H1 (cell line): Measurements from ENCODE around the gene TRAPPC2. TPM values are rescaled to one million over a fixed set of nuclear protein-coding genes. Genes with fewer than 3 reads are reported as not detected.
"Not testable (repeated sequence)": the region's sequence is repeated elsewhere in the genome, so short reads cannot be mapped to it uniquely, and the experiment has no call there.

ENCODE experiments used
- CTCF ChIA-PET: fragments of 300-600 bp; sonication (Branson Sonifier 250); formaldehyde crosslinking; loops from one replicate; lab custom pipeline; 2021; ENCODE audit not compliant: partially characterized antibody; lab: Charles Lee
- POLR2A ChIA-PET: fragments of 300-600 bp; sonication (Branson Sonifier 250); formaldehyde crosslinking; loops from one replicate; lab custom pipeline; 2021; ENCODE audit warnings: inconsistent platforms; ENCODE audit not compliant: partially characterized antibody; lab: Charles Lee
- DNase-seq, 2 experiments: peaks; one replicate each; pipeline versions ENCODE4 v3.0.0 to v3.0.0-alpha.2; 2010 to 2022; ENCODE audit warnings: low spot score in 2 of 2, low read depth in 1 of 2, mixed read lengths in 1 of 2
- FAIRE-seq: peaks from 2 replicates; lab custom pipeline; 2011; peaks lifted over from hg19 to GRCh38; lab: Jason Lieb, UNC
- H2AFZ ChIP-seq: 2 replicates; pipeline ENCODE4 v1.8.1; 2012; ENCODE audit warnings: low read length, inconsistent platforms
- H2AK5ac ChIP-seq: 2 replicates; pipeline ENCODE4 v1.6.1; 2013; ENCODE audit warnings: low read depth, low read length
- H2BK120ac ChIP-seq: replicated peaks from 2 replicates; pipeline ENCODE3; 2013; ENCODE audit warnings: low read depth, low read length, inconsistent platforms
- H2BK12ac ChIP-seq: 2 replicates; pipeline ENCODE4 v1.6.1; 2013; ENCODE audit warnings: low read depth, low read length
- H2BK15ac ChIP-seq: 2 replicates; pipeline ENCODE4 v1.6.1; 2013; ENCODE audit warnings: low read length
- H2BK20ac ChIP-seq: 2 replicates; pipeline ENCODE4 v1.6.1; 2013; ENCODE audit warnings: low read length
- H2BK5ac ChIP-seq: 2 replicates; pipeline ENCODE4 v1.6.1; 2013; ENCODE audit warnings: low read depth, low read length
- H3K14ac ChIP-seq: 2 replicates; pipeline ENCODE4 v1.6.1; 2013; ENCODE audit warnings: inconsistent platforms; ENCODE audit not compliant: insufficient read length
- H3K18ac ChIP-seq: 2 replicates; pipeline ENCODE4 v1.6.1; 2013; ENCODE audit warnings: low read length; ENCODE audit errors: extremely low read depth
- H3K23ac ChIP-seq: 2 replicates; pipeline ENCODE4 v1.6.1; 2013; ENCODE audit warnings: inconsistent platforms; ENCODE audit not compliant: insufficient read length
- H3K23me2 ChIP-seq: 2 replicates; pipeline ENCODE4 v1.6.1; 2013; ENCODE audit warnings: low read depth, low read length
- H3K27ac ChIP-seq: 2 replicates; pipeline ENCODE4 v1.6.1; 2011; ENCODE audit warnings: low read depth, low read length, inconsistent platforms
- H3K27me3 ChIP-seq, 4 experiments: replicated peaks in 1 of 4; 1 replicate in 1 of 4; 2 replicates in 3 of 4; pipeline versions ENCODE4 v1.6.1 to v1.8.1; 2011 to 2013; ENCODE audit warnings: low read length in 3 of 4, mild to moderate bottlenecking in 3 of 4, inconsistent platforms in 2 of 4, mixed read lengths in 2 of 4, moderate library complexity in 1 of 4; ENCODE audit not compliant: control insufficient read depth in 3 of 4, insufficient read depth in 3 of 4; ENCODE audit errors: extremely low read depth in 1 of 4
- H3K36me3 ChIP-seq, 4 experiments: 2 replicates each; pipeline versions ENCODE4 v1.6.1 to v1.8.1; 2011 to 2013; ENCODE audit warnings: mild to moderate bottlenecking in 4 of 4, low read length in 3 of 4, moderate library complexity in 2 of 4, control low read depth in 1 of 4, inconsistent platforms in 1 of 4; ENCODE audit not compliant: insufficient read depth in 4 of 4, control insufficient read depth in 2 of 4
- H3K4ac ChIP-seq: replicated peaks from 2 replicates; pipeline ENCODE3; 2013; ENCODE audit warnings: low read length, low read depth, mixed read lengths, inconsistent platforms; ENCODE audit not compliant: insufficient read length
- H3K4me1 ChIP-seq, 4 experiments: replicated peaks in 1 of 4; 1 replicate in 1 of 4; 2 replicates in 3 of 4; pipeline versions ENCODE4 v1.6.1 to v1.8.1; 2011 to 2013; ENCODE audit warnings: low read length in 3 of 4, inconsistent platforms in 2 of 4, mixed read lengths in 1 of 4; ENCODE audit not compliant: insufficient read depth in 4 of 4, control insufficient read depth in 3 of 4
- H3K4me2 ChIP-seq, 2 experiments: 2 replicates each; pipeline versions ENCODE4 v1.6.1 to v1.8.1; 2011 to 2013; ENCODE audit warnings: low read depth in 2 of 2, low read length in 2 of 2, control low read depth in 1 of 2, inconsistent platforms in 1 of 2, mild to moderate bottlenecking in 1 of 2; ENCODE audit not compliant: insufficient read depth in 1 of 2
- H3K4me3 ChIP-seq, 4 experiments: fragments of 200-600, 300-600 bp in 1 of 4; sonication (generic), shearing (Covaris generic), sonication (Bioruptor Twin) in 1 of 4; 2 replicates each; pipeline versions ENCODE4 v1.5.1 to v1.8.1; 2011 to 2016; ENCODE audit warnings: low read length in 4 of 4, low read depth in 3 of 4, control low read depth in 2 of 4, inconsistent platforms in 2 of 4, mild to moderate bottlenecking in 2 of 4, mixed read lengths in 1 of 4, moderate library complexity in 1 of 4; ENCODE audit not compliant: insufficient read depth in 2 of 4; ENCODE audit errors: extremely low read depth in 1 of 4
- H3K56ac ChIP-seq: replicated peaks from 2 replicates; pipeline ENCODE3; 2013; ENCODE audit warnings: low read depth, mild to moderate bottlenecking, mixed read lengths, low read length, inconsistent platforms; ENCODE audit not compliant: insufficient read length
- H3K79me1 ChIP-seq: 2 replicates; pipeline ENCODE4 v1.6.1; 2013; ENCODE audit warnings: low read depth, low read length, control low read depth
- H3K79me2 ChIP-seq, 2 experiments: 2 replicates each; pipeline versions ENCODE4 v1.6.1 to v1.8.1; 2012 to 2013; ENCODE audit warnings: low read length in 2 of 2, mild to moderate bottlenecking in 2 of 2, inconsistent platforms in 1 of 2; ENCODE audit not compliant: insufficient read depth in 2 of 2, control insufficient read depth in 1 of 2
- H3K9ac ChIP-seq, 4 experiments: replicated peaks in 1 of 4; 1 replicate in 1 of 4; 2 replicates in 3 of 4; pipeline versions ENCODE4 v1.6.1 to v1.8.1; 2011 to 2013; ENCODE audit warnings: low read depth in 3 of 4, low read length in 3 of 4, control low read depth in 2 of 4, mild to moderate bottlenecking in 2 of 4, moderate library complexity in 2 of 4, inconsistent platforms in 1 of 4; ENCODE audit errors: extremely low read depth in 1 of 4
- H3K9me3 ChIP-seq, 2 experiments: 2 replicates each; pipeline versions ENCODE4 v1.6.1 to v1.8.1; 2012 to 2013; ENCODE audit warnings: mild to moderate bottlenecking in 2 of 2, moderate library complexity in 2 of 2, control low read depth in 1 of 2, inconsistent platforms in 1 of 2, low read depth in 1 of 2, low read length in 1 of 2, mixed read lengths in 1 of 2; ENCODE audit not compliant: insufficient read depth in 2 of 2
- H4K20me1 ChIP-seq, 2 experiments: replicated peaks in 1 of 2; 2 replicates each; pipeline versions ENCODE3 to v1.8.1; 2011 to 2013; ENCODE audit warnings: inconsistent platforms in 2 of 2, low read length in 2 of 2, mild to moderate bottlenecking in 1 of 2; ENCODE audit not compliant: insufficient read depth in 2 of 2, control insufficient read depth in 1 of 2
- H4K5ac ChIP-seq: 2 replicates; pipeline ENCODE4 v1.6.1; 2013; ENCODE audit warnings: low read length, low read depth, mixed read lengths, inconsistent platforms; ENCODE audit not compliant: insufficient read length
- H4K8ac ChIP-seq: 2 replicates; pipeline ENCODE4 v1.8.0; 2013; ENCODE audit warnings: mild to moderate bottlenecking, moderate library complexity, low read length, inconsistent platforms; ENCODE audit not compliant: insufficient read depth; ENCODE audit errors: extremely low read depth
- H4K91ac ChIP-seq: replicated peaks from 2 replicates; pipeline ENCODE3; 2013; ENCODE audit warnings: low read length, mixed read lengths, inconsistent platforms; ENCODE audit not compliant: insufficient read length
- WGBS, 2 experiments: shearing (Covaris generic) in 1 of 2; methylation state at CpG; one replicate each; pipeline versions ENCODE4 v1.1.6 to v1.1.7; 2013 to 2015; ENCODE audit warnings: low lambda C conversion rate in 2 of 2, mixed read lengths in 2 of 2, inconsistent platforms in 1 of 2, low coverage in 1 of 2, missing lambda C conversion rate in 1 of 2; ENCODE audit not compliant: insufficient replicate concordance in 2 of 2, insufficient coverage in 1 of 2, insufficient read length in 1 of 2; ENCODE audit errors: extremely low coverage in 1 of 2, missing lambda C conversion rate in 1 of 2; 5-methylcytosine and 5-hydroxymethylcytosine counted together
- polyA plus RNA-seq, 7 experiments: library from polyadenylated mRNA; depleted of rRNA in 3 of 7; stranded (reverse) in 5 of 7; unstranded in 2 of 7; fragments of >200 nt in 5 of 7; fragments of 200-250 nt in 2 of 7; gene quantifications; 1 replicate in 5 of 7; 2 replicates in 1 of 7; 4 replicates in 1 of 7; pipeline versions ENCODE4 v1.2.1 to v1.2.3, GENCODE V29; 2011 to 2013; ENCODE audit warnings: missing spikeins in 2 of 7, mixed read lengths in 2 of 7
- total RNA-seq: library from RNA; stranded (reverse); fragmentation: NEBNext Ultra II Directional; extraction: Animal tissue kit (Norgen Biotek cat#: 25700); gene quantifications from 2 replicates; pipeline ENCODE4 v1.2.1, GENCODE V29; 2021

The TRAPPC2 gene
- total and polyA plus RNA-seq, 2 of the 8 experiments (the other 6 are each of a cell fraction or from before 2014, with no cell fraction given): 6.7 to 10.8 TPM

GRCh38 chrX:13730523-13730922 is 3.9 kb downstream of the TRAPPC2 start:
- H2BK15ac ChIP-seq, H3K27me3 ChIP-seq, H2BK20ac ChIP-seq, H3K9me3 ChIP-seq, H3K27ac ChIP-seq, DNase-seq, H3K14ac ChIP-seq, CTCF ChIA-PET, H3K23ac ChIP-seq, H2AFZ ChIP-seq, POLR2A ChIA-PET, H2AK5ac ChIP-seq, H3K23me2 ChIP-seq, H3K56ac ChIP-seq, H4K5ac ChIP-seq, H2BK12ac ChIP-seq, H3K9ac ChIP-seq, H3K4me2 ChIP-seq, H3K4ac ChIP-seq, H3K18ac ChIP-seq, H3K36me3 ChIP-seq, H4K91ac ChIP-seq, H2BK120ac ChIP-seq, H2BK5ac ChIP-seq, H3K4me3 ChIP-seq, H3K4me1 ChIP-seq, H4K20me1 ChIP-seq, FAIRE-seq, H4K8ac ChIP-seq, H3K79me1 ChIP-seq: not testable (repeated sequence)
- H3K79me2 ChIP-seq: peaks cover 0 to 34% of the 10 kb centered on the region in 2 experiments; a peak in 3 of 4 replicates
- 100% methylated on average over 1 of the region's 1 CpG; no CpG with 5 or more reads in 1 of the 2 experiments for WGBS, 2 experiments

DNA sequence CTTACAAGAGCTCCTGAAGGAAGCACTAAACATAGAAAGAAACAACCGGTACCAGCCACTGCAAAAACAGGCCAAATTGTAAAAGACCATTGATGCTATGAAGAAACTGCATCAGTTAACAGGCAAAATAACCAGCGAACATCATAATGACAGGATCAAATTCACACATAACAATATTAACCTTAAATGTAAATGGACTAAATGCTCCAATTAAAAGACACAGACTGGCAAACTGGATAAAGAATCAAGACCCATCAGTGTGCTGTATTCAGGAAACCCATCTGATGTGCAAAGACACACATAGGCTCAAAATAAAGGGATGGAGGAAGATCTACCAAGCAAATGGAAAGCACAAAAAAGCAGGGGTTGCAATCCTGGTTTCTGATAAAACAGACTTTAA is 7.8 kb downstream of the TRAPPC2 start:
- not testable (repeated sequence) for H3K79me1 ChIP-seq, H4K8ac ChIP-seq, H3K27ac ChIP-seq, H3K9me3 ChIP-seq, H3K4me1 ChIP-seq, H4K5ac ChIP-seq, FAIRE-seq, H3K23ac ChIP-seq, H4K91ac ChIP-seq, H2BK15ac ChIP-seq, H3K18ac ChIP-seq, H3K4me3 ChIP-seq, H2BK20ac ChIP-seq, H2AFZ ChIP-seq, H3K4ac ChIP-seq, H2BK12ac ChIP-seq, H4K20me1 ChIP-seq, H3K9ac ChIP-seq, H3K36me3 ChIP-seq, DNase-seq, H3K56ac ChIP-seq, H3K27me3 ChIP-seq, H3K23me2 ChIP-seq, H3K4me2 ChIP-seq, H2BK120ac ChIP-seq, H2AK5ac ChIP-seq, H3K14ac ChIP-seq, H2BK5ac ChIP-seq
- ChIA-PET CTCF (interaction anchor here (1.9 kb wide), 1 partner anchor 36 kb away, joined by 4 read pairs; no protein-coding TSS in a partner anchor), POLR2A (interaction anchor here (3.6 kb wide), 1 partner anchor 8 kb away, joined by 19 read pairs; the partner anchor contains the start of genes OFD1 and TRAPPC2)
- H3K79me2 ChIP-seq: peaks cover 0 to 16% of the 10 kb centered on the region in 2 experiments; a peak in 2 of 4 replicates
- 83% methylated on average over 2 of the region's 2 CpGs; no CpG with 5 or more reads in 1 of the 2 experiments for WGBS, 2 experiments
